ENCODE measurements around the gene C11orf71.
A peak's percentile ranks its signal among the peaks of the same experiment; 100 is the strongest.

The C11orf71 gene

GRCh38 chr11:114441921-114442320, 41.6 kb upstream of the C11orf71 start:
- DNase-seq (ENCODE audit: low read depth), result no peak
- no peak overlapping the region for H3K4me3 ChIP-seq (ENCODE audit: low read depth, low read length)

DNA sequence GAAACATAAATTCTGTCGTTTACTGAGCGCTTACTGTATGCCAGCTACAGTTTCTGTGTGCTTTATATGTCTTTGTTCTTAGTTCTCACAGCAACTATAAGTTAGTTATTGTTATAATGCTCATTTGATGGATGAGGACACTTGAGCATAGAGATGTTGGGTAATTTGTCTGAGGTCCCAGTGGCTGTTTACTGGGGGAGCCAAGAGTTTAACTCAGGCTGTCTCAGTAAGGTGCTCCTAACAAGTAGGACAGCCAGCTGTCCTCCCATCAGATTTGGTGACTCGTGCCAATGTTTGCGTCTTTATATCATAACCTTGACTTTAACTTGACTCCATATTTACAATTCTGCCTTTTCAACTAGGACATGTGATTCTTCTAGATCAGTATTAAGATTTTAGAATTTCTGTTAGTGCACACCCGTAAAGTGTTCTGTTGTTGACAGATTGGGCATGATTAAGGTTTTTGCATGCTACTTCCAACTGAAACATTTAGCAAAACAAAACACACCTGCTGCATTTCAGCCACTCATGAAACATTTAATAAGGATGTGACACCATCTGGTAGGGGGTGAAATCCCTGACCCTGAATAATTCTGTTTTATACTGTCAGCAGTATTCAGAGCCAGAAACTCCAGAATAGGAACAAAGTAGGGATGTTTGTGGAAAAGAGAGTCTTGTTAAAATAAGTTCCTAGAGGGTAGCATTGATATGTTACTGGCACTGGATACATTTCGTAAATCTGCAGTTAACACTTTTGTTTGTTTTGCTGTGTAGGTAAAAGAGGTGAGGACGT, 40.9 kb upstream of the C11orf71 start:
- peak; percentile 75 for DNase-seq (ENCODE audit: low read depth)
- TF ChIP-seq, protein P1, sequence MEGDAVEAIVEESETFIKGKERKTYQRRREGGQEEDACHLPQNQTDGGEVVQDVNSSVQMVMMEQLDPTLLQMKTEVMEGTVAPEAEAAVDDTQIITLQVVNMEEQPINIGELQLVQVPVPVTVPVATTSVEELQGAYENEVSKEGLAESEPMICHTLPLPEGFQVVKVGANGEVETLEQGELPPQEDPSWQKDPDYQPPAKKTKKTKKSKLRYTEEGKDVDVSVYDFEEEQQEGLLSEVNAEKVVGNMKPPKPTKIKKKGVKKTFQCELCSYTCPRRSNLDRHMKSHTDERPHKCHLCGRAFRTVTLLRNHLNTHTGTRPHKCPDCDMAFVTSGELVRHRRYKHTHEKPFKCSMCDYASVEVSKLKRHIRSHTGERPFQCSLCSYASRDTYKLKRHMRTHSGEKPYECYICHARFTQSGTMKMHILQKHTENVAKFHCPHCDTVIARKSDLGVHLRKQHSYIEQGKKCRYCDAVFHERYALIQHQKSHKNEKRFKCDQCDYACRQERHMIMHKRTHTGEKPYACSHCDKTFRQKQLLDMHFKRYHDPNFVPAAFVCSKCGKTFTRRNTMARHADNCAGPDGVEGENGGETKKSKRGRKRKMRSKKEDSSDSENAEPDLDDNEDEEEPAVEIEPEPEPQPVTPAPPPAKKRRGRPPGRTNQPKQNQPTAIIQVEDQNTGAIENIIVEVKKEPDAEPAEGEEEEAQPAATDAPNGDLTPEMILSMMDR (IDR thresholded peaks at IDR 0.05; ENCODE audit: control insufficient read depth, extremely low read depth, insufficient read depth), result no peak

More at GRCh38 chr11:114441921-114442320, 41.6 kb upstream of the C11orf71 start:
- TF ChIP-seq, protein P1 (IDR thresholded peaks at IDR 0.05; ENCODE audit: control insufficient read depth, extremely low read depth, insufficient read depth), result no peak

DNA sequence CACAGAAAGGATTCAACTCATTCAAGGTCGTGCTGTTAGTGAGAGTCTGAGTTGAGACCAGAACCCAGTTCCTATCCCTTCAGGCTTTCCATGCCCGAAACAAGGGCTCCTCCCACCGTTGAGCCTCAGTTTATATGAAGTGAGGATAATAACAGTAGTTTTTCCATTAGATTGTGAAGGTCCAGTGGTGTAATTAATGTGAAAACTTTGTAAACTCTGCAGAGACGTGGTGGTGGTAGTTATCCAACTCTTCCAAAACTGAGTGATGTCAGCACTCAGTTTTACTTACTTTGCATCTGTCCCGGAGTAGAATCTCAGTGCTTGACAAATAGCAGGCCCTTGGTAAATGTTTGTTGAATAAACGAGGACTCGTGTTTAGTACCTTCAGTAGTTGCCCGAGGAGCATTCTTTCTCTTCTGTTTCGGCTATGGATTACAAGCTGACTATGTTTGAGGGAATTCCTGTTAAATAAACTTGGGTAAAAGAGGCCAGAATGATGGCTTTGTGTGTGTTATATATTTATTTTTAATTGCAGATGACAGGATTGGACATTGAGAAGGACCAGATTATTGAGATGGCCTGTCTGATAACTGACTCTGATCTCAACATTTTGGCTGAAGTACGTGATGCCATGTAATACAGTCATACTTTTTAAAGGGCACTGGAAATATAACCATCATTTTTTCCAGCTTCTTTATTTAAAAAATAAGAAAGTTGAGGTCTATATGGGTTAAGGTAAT, 40.0 kb upstream of the C11orf71 start:
- peak overlapping the region; percentile 95 for H3K4me3 ChIP-seq (ENCODE audit: low read depth, low read length)
- no peak for DNase-seq (ENCODE audit: low read depth)
- TF ChIP-seq, protein P1 (IDR thresholded peaks at IDR 0.05; ENCODE audit: control insufficient read depth, extremely low read depth, insufficient read depth), result 0 out of 2 replicates have a peak, but pooled peaks have one; percentile 8

More for the DNA sequence above, 40.9 kb upstream of the C11orf71 start:
- H3K4me3 ChIP-seq (ENCODE audit: low read depth, low read length), result peak overlapping the region; percentile 95

- H3K4me3 ChIP-seq (ENCODE audit: low read depth, low read length), result peak within 1 kb of the TSS; percentile 95
- DNase-seq (ENCODE audit: low read depth), result peak; percentile 96
- TF ChIP-seq, protein P1 (IDR thresholded peaks at IDR 0.05; ENCODE audit: control insufficient read depth, extremely low read depth, insufficient read depth), result peak; percentile 24; the same call in 1 of the 2 replicates
These were observed 39.2 kb upstream of the C11orf71 start, which contains the start of gene REXO2 for GRCh38 chr11:114439229-114440120. Gene REXO2 (plus strand): TSS chr11:114439467. CDS start chr11:114439529, 62 bp downstream.

DNA sequence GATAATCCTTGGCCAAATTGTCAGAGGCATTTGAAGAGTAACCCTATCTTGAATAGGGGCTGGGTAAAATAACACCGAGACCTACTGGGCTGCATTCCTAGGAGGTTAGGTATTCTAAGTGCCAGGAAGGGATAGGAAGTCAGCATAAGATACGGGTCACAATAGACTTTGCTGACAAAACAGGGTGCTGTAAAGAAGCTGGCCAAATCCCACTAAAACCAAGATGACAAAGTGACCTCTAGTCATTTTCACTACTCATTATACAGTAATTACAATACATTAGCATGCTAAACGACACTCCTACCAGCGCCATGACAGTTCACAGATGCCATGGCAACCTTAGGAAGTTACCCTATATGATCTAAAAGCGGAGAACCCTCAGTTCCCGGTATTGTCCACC, 38.0 kb upstream of the C11orf71 start:
- H3K4me3 ChIP-seq (ENCODE audit: low read depth, low read length), result no peak overlapping the region
- DNase-seq (ENCODE audit: low read depth), result no peak
- TF ChIP-seq, protein P1 (IDR thresholded peaks at IDR 0.05; ENCODE audit: control insufficient read depth, extremely low read depth, insufficient read depth), result no peak

GRCh38 chr11:114433376-114433775, 33.1 kb upstream of the C11orf71 start:
- TF ChIP-seq, protein P1 (IDR thresholded peaks at IDR 0.05; ENCODE audit: control insufficient read depth, extremely low read depth, insufficient read depth), result peak; percentile 9; the same call in 1 of the 2 replicates
- peak; percentile 88 for DNase-seq (ENCODE audit: low read depth)
- H3K4me3 ChIP-seq (ENCODE audit: low read depth, low read length), result no peak overlapping the region
